ENCODE measurements around the gene ARSD.

The ARSD gene

GRCh38 chrX:2867206-2867605, 61.9 kb downstream of the ARSD start:
- no peak for DNase-seq
- in situ Hi-C loops (cut with MboI; ENCODE audit: low pct_unique_long_range_greater_than_20kb, low sequenced_read_pairs), result no loop called here

- no peak for DNase-seq
- in situ Hi-C loops (cut with MboI; ENCODE audit: low pct_unique_long_range_greater_than_20kb, low sequenced_read_pairs), result no loop called here
These were observed 65.5 kb downstream of the ARSD start for GRCh38 chrX:2863646-2864045.

GRCh38 chrX:2862404-2862803, 66.7 kb downstream of the ARSD start:
- no peak for DNase-seq
- in situ Hi-C loops (cut with MboI; ENCODE audit: low pct_unique_long_range_greater_than_20kb, low sequenced_read_pairs), result no loop called here

- in situ Hi-C loops (cut with MboI; ENCODE audit: low pct_unique_long_range_greater_than_20kb, low sequenced_read_pairs), result no loop called here
- no peak for DNase-seq
These were observed 69.8 kb downstream of the ARSD start for GRCh38 chrX:2859197-2859797.

- in situ Hi-C loops (cut with MboI; ENCODE audit: low pct_unique_long_range_greater_than_20kb, low sequenced_read_pairs), result no loop called here
- DNase-seq, result no peak
These were observed 71.6 kb downstream of the ARSD start for GRCh38 chrX:2857566-2857965.

- in situ Hi-C loops (cut with MboI; ENCODE audit: low pct_unique_long_range_greater_than_20kb, low sequenced_read_pairs), result no loop called here
- no peak for DNase-seq
These were observed 73.4 kb downstream of the ARSD start for GRCh38 chrX:2855761-2856160.

- no peak for DNase-seq
- in situ Hi-C loops (cut with MboI; ENCODE audit: low pct_unique_long_range_greater_than_20kb, low sequenced_read_pairs), result no loop called here
These were observed 74.2 kb downstream of the ARSD start for GRCh38 chrX:2854918-2855317.
